ENCODE data around the gene LRIG1.

Gene LRIG1

DNA sequence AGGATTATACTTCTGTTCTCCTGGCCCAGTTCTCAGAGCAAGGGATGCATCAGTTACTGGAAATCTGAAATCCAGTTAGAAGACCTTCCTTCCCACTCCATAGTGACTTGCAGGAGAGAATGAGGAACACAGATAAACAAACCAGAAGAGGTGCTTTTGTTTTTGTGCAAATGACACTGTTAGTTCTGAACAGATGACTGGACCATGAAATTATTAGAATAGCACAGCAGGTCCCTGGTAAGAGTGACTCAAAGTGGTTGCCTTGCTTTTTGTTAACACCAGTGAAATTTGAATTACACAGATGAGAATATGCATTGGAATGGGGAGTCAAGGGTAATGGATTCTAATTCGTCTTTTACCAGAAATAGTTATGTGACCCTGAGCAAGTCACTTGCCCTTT lies 30.4 kb upstream of the LRIG1 start:
- H3K9me3 ChIP-seq (ENCODE audit: control insufficient read depth, insufficient read depth, low read length) = no peaks in the 10 kb centered on the region
- H3K9ac ChIP-seq (ENCODE audit: low read depth, low read length) = no peak overlapping the region
- 0 out of 2 replicates have a peak overlapping the region, but pooled peaks have one; percentile 3 for H3K4me3 ChIP-seq (ENCODE audit: low read depth, low read length)
- H3K36me3 ChIP-seq (ENCODE audit: control insufficient read depth, insufficient read depth, low read length) = no peaks in the 10 kb centered on the region
- peak overlapping the region; percentile 83 for H3K27ac ChIP-seq (ENCODE audit: low read depth, low read length)
- H3K4me1 ChIP-seq (ENCODE audit: control insufficient read depth, insufficient read depth, low read length) = peaks cover 43% of the 10 kb centered on the region
- no peaks in the 10 kb centered on the region for H3K27me3 ChIP-seq (ENCODE audit: control insufficient read depth, insufficient read depth, low read length)

DNA sequence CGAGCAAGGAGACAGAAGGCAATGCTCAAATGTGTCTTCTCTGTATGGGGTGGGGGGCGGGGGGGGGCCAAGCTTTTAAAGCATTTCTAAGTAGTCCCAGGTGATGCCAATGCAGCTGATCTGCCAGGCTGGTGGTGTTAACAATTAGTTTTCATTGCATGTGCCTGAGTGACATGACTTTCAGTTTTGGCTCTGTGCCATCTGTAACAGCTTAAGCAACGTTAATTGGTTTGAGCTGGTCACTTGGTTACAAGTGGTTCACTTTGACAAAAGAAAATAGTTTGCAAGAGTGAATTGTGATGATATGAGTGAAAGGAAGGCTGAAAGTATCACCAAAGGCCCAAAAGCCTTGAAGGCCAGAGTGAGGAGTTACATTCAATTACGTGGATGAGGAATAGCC lies 26.4 kb upstream of the LRIG1 start:
- Histone ChIP-seq H3K9me3 (ENCODE audit: control insufficient read depth, insufficient read depth, low read length) (no peaks in the 10 kb centered on the region), H3K27me3 (ENCODE audit: control insufficient read depth, insufficient read depth, low read length) (no peaks in the 10 kb centered on the region), H3K9ac (ENCODE audit: low read depth, low read length) (no peak overlapping the region), H3K27ac (ENCODE audit: low read depth, low read length) (no peak overlapping the region), H3K4me1 (ENCODE audit: control insufficient read depth, insufficient read depth, low read length) (peaks cover 27% of the 10 kb centered on the region), H3K36me3 (ENCODE audit: control insufficient read depth, insufficient read depth, low read length) (no peaks in the 10 kb centered on the region), H3K4me3 (ENCODE audit: low read depth, low read length) (no peak overlapping the region)

DNA sequence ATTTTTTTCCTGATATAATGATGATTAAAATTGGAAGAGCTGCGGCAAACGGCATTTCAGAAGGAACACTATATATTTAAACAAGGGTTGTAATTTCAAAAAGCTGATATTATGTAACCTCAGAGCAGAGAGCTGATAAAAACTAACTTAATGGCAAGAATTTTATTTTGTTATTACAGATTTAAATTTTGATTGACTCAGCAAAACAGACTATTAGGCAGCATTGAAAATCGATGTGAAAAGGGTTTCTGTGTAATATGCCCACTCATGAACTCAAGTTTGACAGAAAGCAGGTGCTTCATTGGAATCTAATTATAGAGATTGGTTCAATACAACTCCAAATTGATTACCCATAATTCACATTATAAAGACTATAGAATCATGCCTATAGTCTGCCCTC lies 24.9 kb upstream of the LRIG1 start:
- no peaks in the 10 kb centered on the region for H3K27me3 ChIP-seq (ENCODE audit: control insufficient read depth, insufficient read depth, low read length)
- H3K27ac ChIP-seq (ENCODE audit: low read depth, low read length) = no peak overlapping the region
- no peak overlapping the region for H3K4me3 ChIP-seq (ENCODE audit: low read depth, low read length)
- no peaks in the 10 kb centered on the region for H3K36me3 ChIP-seq (ENCODE audit: control insufficient read depth, insufficient read depth, low read length)
- no peaks in the 10 kb centered on the region for H3K9me3 ChIP-seq (ENCODE audit: control insufficient read depth, insufficient read depth, low read length)
- H3K9ac ChIP-seq (ENCODE audit: low read depth, low read length) = no peak overlapping the region
- peaks cover 14% of the 10 kb centered on the region for H3K4me1 ChIP-seq (ENCODE audit: control insufficient read depth, insufficient read depth, low read length)

DNA sequence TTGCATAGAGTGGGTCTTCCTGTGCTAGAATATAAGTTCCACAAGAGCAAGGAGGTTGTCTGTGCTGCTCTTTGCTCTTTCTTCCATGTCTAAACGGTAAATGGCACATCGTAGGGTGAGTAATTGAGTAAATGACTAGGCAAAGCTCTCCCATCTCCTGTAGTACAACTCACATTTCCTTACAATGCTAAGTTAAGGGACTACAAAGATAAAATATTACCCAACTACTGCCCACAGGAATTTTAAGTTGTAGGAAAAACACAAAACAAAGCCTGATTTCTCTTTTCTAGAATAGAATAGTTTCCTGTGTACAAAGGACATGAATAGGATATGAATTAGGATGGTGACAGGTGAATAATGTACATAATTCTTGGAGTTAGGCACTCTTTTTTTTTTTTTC lies 19.9 kb upstream of the LRIG1 start:
- no peak overlapping the region for H3K4me3 ChIP-seq (ENCODE audit: low read depth, low read length)
- H3K27me3 ChIP-seq (ENCODE audit: control insufficient read depth, insufficient read depth, low read length) = no peaks in the 10 kb centered on the region
- H3K9me3 ChIP-seq (ENCODE audit: control insufficient read depth, insufficient read depth, low read length) = no peaks in the 10 kb centered on the region
- H3K36me3 ChIP-seq (ENCODE audit: control insufficient read depth, insufficient read depth, low read length) = no peaks in the 10 kb centered on the region
- no peak overlapping the region for H3K9ac ChIP-seq (ENCODE audit: low read depth, low read length)
- no peak overlapping the region for H3K27ac ChIP-seq (ENCODE audit: low read depth, low read length)
- H3K4me1 ChIP-seq (ENCODE audit: control insufficient read depth, insufficient read depth, low read length) = peaks cover 10% of the 10 kb centered on the region

DNA sequence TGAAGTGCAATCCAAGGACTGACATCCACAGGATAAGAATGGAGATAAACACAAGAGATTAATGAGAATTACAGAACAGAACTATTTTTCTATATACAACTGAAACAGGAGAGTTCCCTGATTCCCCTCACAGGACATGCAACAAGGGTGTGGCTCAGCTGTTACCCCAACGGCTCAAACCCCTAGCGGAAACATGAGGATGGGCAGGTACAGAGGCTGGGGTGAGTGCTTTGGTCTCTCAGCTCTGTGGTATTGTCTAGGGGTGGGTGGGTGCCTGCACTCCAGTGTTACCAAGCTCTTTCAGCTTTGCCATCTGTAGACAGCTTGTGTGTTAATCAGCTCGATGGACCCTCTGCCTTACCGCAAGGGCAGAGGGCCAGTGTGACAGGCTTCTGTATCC lies 17.8 kb upstream of the LRIG1 start:
- H3K9me3 ChIP-seq (ENCODE audit: control insufficient read depth, insufficient read depth, low read length) = no peaks in the 10 kb centered on the region
- H3K9ac ChIP-seq (ENCODE audit: low read depth, low read length) = no peak overlapping the region
- no peaks in the 10 kb centered on the region for H3K27me3 ChIP-seq (ENCODE audit: control insufficient read depth, insufficient read depth, low read length)
- H3K4me1 ChIP-seq (ENCODE audit: control insufficient read depth, insufficient read depth, low read length) = peaks cover 7% of the 10 kb centered on the region
- no peaks in the 10 kb centered on the region for H3K36me3 ChIP-seq (ENCODE audit: control insufficient read depth, insufficient read depth, low read length)
- H3K27ac ChIP-seq (ENCODE audit: low read depth, low read length) = no peak overlapping the region
- H3K4me3 ChIP-seq (ENCODE audit: low read depth, low read length) = no peak overlapping the region

DNA sequence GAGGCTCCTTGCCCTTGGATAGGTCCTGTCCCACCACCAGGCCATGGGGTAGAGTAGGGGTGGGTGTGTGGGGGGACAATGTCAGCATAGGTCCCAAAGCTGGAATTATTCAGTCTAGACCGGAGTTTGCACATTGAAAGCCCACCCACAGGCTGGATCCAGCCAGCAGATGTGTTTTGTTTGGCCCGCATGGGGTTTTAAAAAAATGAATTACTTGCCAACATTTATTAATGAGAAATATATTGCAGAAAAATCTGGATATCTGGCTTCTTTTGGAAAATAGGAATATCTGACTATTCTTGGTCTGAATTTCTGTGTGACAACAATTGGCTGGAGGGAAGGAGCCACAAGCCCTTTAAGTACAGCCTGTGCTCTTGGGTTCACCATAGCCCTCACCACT lies 17.3 kb upstream of the LRIG1 start:
- H3K27ac ChIP-seq (ENCODE audit: low read depth, low read length) = no peak overlapping the region
- no peaks in the 10 kb centered on the region for H3K36me3 ChIP-seq (ENCODE audit: control insufficient read depth, insufficient read depth, low read length)
- H3K4me3 ChIP-seq (ENCODE audit: low read depth, low read length) = no peak overlapping the region
- no peak overlapping the region for H3K9ac ChIP-seq (ENCODE audit: low read depth, low read length)
- H3K9me3 ChIP-seq (ENCODE audit: control insufficient read depth, insufficient read depth, low read length) = no peaks in the 10 kb centered on the region
- H3K4me1 ChIP-seq (ENCODE audit: control insufficient read depth, insufficient read depth, low read length) = peaks cover 7% of the 10 kb centered on the region
- no peaks in the 10 kb centered on the region for H3K27me3 ChIP-seq (ENCODE audit: control insufficient read depth, insufficient read depth, low read length)

DNA sequence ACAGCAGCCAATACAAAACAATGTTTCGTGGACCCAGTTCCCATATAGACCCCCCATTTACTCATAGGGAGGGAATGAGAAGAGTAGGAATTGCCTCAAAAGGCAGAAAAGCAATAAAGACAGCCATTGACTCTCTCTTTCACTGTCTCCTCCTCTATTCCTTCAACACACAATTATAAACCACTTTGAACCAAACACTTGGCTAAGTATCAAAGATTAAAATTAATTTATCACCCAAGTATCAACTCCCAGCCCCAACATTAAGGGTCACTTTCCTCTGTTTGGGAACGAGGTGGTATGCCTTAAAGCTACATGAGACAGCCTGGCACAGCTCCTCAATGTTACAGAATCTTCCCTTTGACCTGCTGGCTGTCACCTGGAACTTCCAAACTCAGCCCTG lies 16.4 kb upstream of the LRIG1 start:
- no peaks in the 10 kb centered on the region for H3K27me3 ChIP-seq (ENCODE audit: control insufficient read depth, insufficient read depth, low read length)
- no peaks in the 10 kb centered on the region for H3K9me3 ChIP-seq (ENCODE audit: control insufficient read depth, insufficient read depth, low read length)
- no peak overlapping the region for H3K27ac ChIP-seq (ENCODE audit: low read depth, low read length)
- H3K4me1 ChIP-seq (ENCODE audit: control insufficient read depth, insufficient read depth, low read length) = peaks cover 7% of the 10 kb centered on the region
- no peak overlapping the region for H3K4me3 ChIP-seq (ENCODE audit: low read depth, low read length)
- no peak overlapping the region for H3K9ac ChIP-seq (ENCODE audit: low read depth, low read length)
- H3K36me3 ChIP-seq (ENCODE audit: control insufficient read depth, insufficient read depth, low read length) = no peaks in the 10 kb centered on the region

DNA sequence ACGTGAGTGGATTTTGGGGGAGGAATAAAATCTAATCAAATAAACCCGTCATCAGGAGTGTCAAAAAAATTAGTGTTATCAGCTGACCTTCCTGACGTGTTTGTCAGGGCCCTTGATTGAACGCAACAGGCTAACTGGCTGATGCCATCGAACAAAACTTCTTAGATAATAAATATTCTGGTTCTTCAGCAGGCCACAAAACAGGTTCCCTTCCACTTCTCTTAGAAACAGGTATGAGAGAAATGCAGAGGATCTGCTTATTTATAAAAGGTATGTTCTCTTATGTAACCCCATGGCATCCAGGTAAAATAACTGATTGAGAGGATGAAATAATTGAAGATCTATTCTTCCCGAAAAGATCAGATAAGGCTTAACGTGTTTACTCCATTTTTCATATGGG lies 7.6 kb upstream of the LRIG1 start:
- H3K4me1 ChIP-seq (ENCODE audit: control insufficient read depth, insufficient read depth, low read length) = 0 out of 2 replicates have a peak, but pooled peaks cover 3% of the 10 kb centered on the region
- no peak overlapping the region for H3K9ac ChIP-seq (ENCODE audit: low read depth, low read length)
- no peak overlapping the region for H3K4me3 ChIP-seq (ENCODE audit: low read depth, low read length)
- no peak overlapping the region for H3K27ac ChIP-seq (ENCODE audit: low read depth, low read length)
- no peaks in the 10 kb centered on the region for H3K36me3 ChIP-seq (ENCODE audit: control insufficient read depth, insufficient read depth, low read length)
- no peaks in the 10 kb centered on the region for H3K27me3 ChIP-seq (ENCODE audit: control insufficient read depth, insufficient read depth, low read length)
- H3K9me3 ChIP-seq (ENCODE audit: control insufficient read depth, insufficient read depth, low read length) = no peaks in the 10 kb centered on the region

DNA sequence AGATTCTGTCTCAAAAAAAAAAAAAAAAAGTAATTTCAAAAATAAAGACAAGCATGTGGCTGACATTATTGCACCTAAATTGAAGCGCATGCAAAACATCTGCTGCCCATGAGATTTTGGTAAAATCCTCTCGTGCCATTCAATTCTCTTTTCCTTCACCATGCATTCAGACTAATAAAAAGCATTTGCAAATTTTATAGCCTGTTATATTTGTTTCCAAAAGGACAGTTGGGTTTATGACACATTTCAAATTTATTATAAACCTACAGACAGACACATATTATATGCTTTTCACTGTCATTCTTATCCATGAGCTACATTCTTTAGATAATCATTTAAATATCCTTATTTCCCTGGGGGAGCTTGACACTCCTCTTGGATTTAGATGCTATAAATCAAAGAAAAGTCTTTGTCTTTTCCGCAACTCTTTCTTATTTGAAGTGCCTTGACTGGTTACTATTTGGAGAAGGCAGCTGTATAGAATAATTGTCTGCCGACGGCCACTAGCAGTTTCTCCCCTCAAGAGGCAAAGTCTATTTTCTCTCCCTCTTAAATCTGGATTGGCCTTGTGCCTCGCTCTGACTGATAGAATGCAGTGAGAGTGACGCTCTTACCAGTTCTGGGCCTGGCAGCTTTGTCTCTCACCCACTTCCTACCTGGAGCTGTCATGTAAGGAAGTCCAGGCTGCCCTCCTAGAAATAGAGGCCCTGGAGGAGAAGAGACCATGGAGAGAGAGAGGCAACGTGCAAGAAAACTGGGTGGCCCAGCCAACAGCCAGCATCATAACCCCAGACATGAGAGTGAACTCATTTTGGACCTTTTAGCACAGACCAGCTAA lies 6.8 kb upstream of the LRIG1 start:
- peaks cover 11% of the 10 kb centered on the region for H3K4me1 ChIP-seq (ENCODE audit: control insufficient read depth, insufficient read depth, low read length)

DNA sequence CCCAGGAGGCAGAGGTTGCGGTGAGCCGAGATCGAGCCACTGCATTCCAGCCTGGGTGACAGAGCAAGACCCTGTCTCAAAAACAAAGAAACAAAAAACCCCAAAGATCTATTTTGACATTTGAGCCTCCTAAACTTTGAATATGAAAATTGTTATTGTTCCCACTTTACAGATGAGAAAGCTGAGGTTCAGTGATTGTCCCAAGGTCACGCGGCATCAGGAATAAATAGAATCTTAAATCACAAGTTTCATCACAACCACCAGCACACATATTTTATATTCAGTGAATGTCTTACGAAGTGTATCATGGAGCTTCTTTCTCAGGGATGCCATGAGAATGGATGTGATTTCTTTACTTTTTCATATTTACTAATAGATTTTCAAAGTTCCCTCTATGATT lies 5.3 kb upstream of the LRIG1 start:
- no peaks in the 10 kb centered on the region for H3K36me3 ChIP-seq (ENCODE audit: control insufficient read depth, insufficient read depth, low read length)
- H3K9ac ChIP-seq (ENCODE audit: low read depth, low read length) = no peak overlapping the region
- no peak overlapping the region for H3K27ac ChIP-seq (ENCODE audit: low read depth, low read length)
- H3K27me3 ChIP-seq (ENCODE audit: control insufficient read depth, insufficient read depth, low read length) = peaks cover 3% of the 10 kb centered on the region; the same call in 1 of the 2 replicates
- H3K9me3 ChIP-seq (ENCODE audit: control insufficient read depth, insufficient read depth, low read length) = no peaks in the 10 kb centered on the region
- H3K4me3 ChIP-seq (ENCODE audit: low read depth, low read length) = no peak overlapping the region
- H3K4me1 ChIP-seq (ENCODE audit: control insufficient read depth, insufficient read depth, low read length) = peaks cover 25% of the 10 kb centered on the region

More for the DNA sequence above, 6.8 kb upstream of the LRIG1 start:
- Histone ChIP-seq H3K9me3 (ENCODE audit: control insufficient read depth, insufficient read depth, low read length) (no peaks in the 10 kb centered on the region), H3K27ac (ENCODE audit: low read depth, low read length) (no peak overlapping the region), H3K36me3 (ENCODE audit: control insufficient read depth, insufficient read depth, low read length) (no peaks in the 10 kb centered on the region), H3K9ac (ENCODE audit: low read depth, low read length) (no peak overlapping the region), H3K27me3 (ENCODE audit: control insufficient read depth, insufficient read depth, low read length) (no peaks in the 10 kb centered on the region), H3K4me3 (ENCODE audit: low read depth, low read length) (no peak overlapping the region)

DNA sequence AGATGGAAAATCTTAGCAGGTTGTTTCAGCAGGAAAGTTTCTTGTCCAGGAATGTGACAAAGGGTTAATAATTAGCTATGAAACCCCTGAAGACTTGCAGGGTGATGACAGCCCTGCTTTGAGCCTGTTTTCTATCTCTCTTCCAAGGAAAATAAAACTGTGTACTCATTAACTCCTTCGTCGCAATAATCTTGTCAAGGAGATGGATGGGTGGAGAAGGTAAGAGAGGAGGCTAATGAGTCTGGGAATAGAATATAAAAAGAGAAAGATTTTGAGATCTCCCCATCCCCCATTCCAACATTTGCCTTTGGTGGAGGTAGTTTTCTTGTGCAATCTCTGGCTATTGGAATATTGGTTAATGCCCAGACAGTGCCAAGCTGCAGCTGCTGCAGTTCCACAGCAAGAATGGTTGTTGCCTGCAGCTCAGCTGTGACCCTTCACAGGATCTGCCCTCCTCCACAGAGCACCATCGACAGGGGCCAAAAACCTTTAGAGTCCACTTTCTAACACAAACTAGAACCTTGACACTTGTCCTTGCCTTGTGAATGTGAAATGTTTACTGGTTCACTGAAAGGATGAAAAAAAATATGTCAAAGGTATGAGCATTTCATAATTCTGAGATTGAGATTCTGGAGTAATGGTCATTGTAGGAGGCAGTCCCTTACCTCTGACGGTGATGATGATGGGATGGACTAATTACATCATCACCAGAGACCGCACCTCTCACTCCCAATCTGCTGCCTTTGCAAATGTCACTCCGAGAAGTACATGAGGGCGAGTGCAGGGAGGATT lies 4.2 kb upstream of the LRIG1 start:
- no peak overlapping the region for H3K9ac ChIP-seq (ENCODE audit: low read depth, low read length)
- H3K27ac ChIP-seq (ENCODE audit: low read depth, low read length) = no peak overlapping the region
- H3K27me3 ChIP-seq (ENCODE audit: control insufficient read depth, insufficient read depth, low read length) = peaks cover 3% of the 10 kb centered on the region; the same call in 1 of the 2 replicates
- H3K9me3 ChIP-seq (ENCODE audit: control insufficient read depth, insufficient read depth, low read length) = no peaks in the 10 kb centered on the region
- no peaks in the 10 kb centered on the region for H3K36me3 ChIP-seq (ENCODE audit: control insufficient read depth, insufficient read depth, low read length)
- no peak overlapping the region for H3K4me3 ChIP-seq (ENCODE audit: low read depth, low read length)
- peaks cover 25% of the 10 kb centered on the region for H3K4me1 ChIP-seq (ENCODE audit: control insufficient read depth, insufficient read depth, low read length)

Data from HUES48 (cell line).